Measurements from ENCODE around the gene CUL4A.

DNA sequence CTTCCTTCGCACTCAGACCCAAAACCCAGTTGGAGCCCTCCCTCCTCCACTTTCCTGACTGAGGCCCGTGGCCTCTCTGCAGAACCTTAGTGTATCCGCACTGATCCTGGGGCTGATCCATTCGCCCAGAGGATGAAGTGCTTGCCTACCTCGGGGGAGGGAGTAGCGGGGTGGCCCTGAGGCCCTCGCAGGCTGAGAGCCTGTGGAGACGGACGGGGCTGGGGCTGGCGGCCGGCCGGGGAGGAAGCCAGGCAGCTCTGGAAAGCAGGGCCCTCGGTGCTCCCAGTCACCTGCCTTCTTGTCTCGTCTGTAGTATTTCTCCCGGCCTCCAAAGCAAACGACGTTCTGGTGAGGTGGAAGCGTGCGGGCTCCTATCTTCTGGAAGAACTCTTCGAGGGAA lies 49.7 kb upstream of the CUL4A start:
- TF ChIP-seq CTCF (IDR thresholded peaks at IDR 0.05): no peak
- TF ChIP-seq POLR2A (IDR thresholded peaks at IDR 0.05): no peak
